Endothelial cell of umbilical vein (primary cell): ENCODE results near the gene DCLRE1B. TPM values are rescaled to one million over a fixed set of nuclear protein-coding genes. Genes with fewer than 3 reads are reported as not detected.

ENCODE experiments used
- BruUV-seq: library from RNA; stranded (reverse); fragments of 400-500 nt; replicated peaks from 2 replicates; lab custom pipeline; 2021; lab: Mats Ljungman, UMichigan
- CTCF ChIA-PET: fragments of 300-600, 350-600 bp; sonication (Branson Sonifier 250); formaldehyde crosslinking; loops from one replicate; lab custom pipeline; 2021; ENCODE audit warnings: antibody characterized with exemption, inconsistent platforms; lab: Charles Lee
- POLR2A ChIA-PET: fragments of 300-600, 350-600 bp; sonication (Branson Sonifier 250); formaldehyde crosslinking; loops from one replicate; lab custom pipeline; 2021; ENCODE audit warnings: antibody characterized with exemption, inconsistent platforms; lab: Charles Lee
- DNase-seq: peaks from one replicate; pipeline ENCODE4 v3.0.0-alpha.2; 2011; ENCODE audit warnings: low read depth, low spot score
- FAIRE-seq: peaks from 2 replicates; lab custom pipeline; 2011; peaks lifted over from hg19 to GRCh38; lab: Jason Lieb, UNC
- H2AFZ ChIP-seq: 2 replicates; pipeline ENCODE4 v1.6.0; 2012; ENCODE audit warnings: low read depth, low read length, control low read depth, inconsistent platforms
- H3K27ac ChIP-seq: 2 replicates; pipeline ENCODE4 v1.5.1; 2011; ENCODE audit warnings: low read depth, mild to moderate bottlenecking, control low read depth, low read length, moderate library complexity; ENCODE audit not compliant: insufficient read depth
- H3K27me3 ChIP-seq, 2 experiments: 2 replicates each; pipeline versions ENCODE4 v1.6.0 to v1.6.1; 2011; ENCODE audit warnings: low read length in 2 of 2, mixed read lengths in 1 of 2; ENCODE audit not compliant: control insufficient read depth in 2 of 2, insufficient read depth in 2 of 2
- H3K36me3 ChIP-seq, 2 experiments: 2 replicates in 1 of 2; 3 replicates in 1 of 2; pipeline ENCODE4 v1.5.1; 2011; ENCODE audit warnings: low read length in 2 of 2, mild to moderate bottlenecking in 1 of 2, moderate library complexity in 1 of 2; ENCODE audit not compliant: control insufficient read depth in 2 of 2, insufficient read depth in 2 of 2; ENCODE audit errors: extremely low read depth in 1 of 2
- H3K4me1 ChIP-seq: 3 replicates; pipeline ENCODE4 v1.5.1; 2011; ENCODE audit warnings: mild to moderate bottlenecking, low read length; ENCODE audit not compliant: control insufficient read depth, insufficient read depth; ENCODE audit errors: extremely low read depth
- H3K4me2 ChIP-seq: 2 replicates; pipeline ENCODE4 v1.6.1; 2011; ENCODE audit warnings: low read length, control low read depth, mixed read lengths; ENCODE audit not compliant: insufficient read depth
- H3K4me3 ChIP-seq, 3 experiments: fragments of 200-600 bp in 1 of 3; sonication (generic), shearing (Covaris generic) in 1 of 3; replicated peaks in 1 of 3; 2 replicates each; pipeline ENCODE4 v1.5.1; 2011 to 2016; ENCODE audit warnings: control low read depth in 3 of 3, low read length in 3 of 3, mild to moderate bottlenecking in 2 of 3, inconsistent platforms in 1 of 3, low read depth in 1 of 3, moderate library complexity in 1 of 3; ENCODE audit not compliant: insufficient read depth in 1 of 3
- H3K79me2 ChIP-seq: 2 replicates; pipeline ENCODE4 v1.6.0; 2012; ENCODE audit warnings: low read length, inconsistent platforms; ENCODE audit not compliant: control insufficient read depth, insufficient read depth
- H3K9ac ChIP-seq: replicated peaks from 2 replicates; pipeline ENCODE3; 2011; ENCODE audit warnings: low read length, control low read depth; ENCODE audit not compliant: insufficient read depth; ENCODE audit errors: extremely low read depth
- H3K9me1 ChIP-seq: replicated peaks from 3 replicates; pipeline ENCODE4 v1.6.0; 2011; ENCODE audit warnings: mild to moderate bottlenecking, low read length; ENCODE audit not compliant: control insufficient read depth, insufficient read depth; ENCODE audit errors: extremely low read depth
- H3K9me3 ChIP-seq: replicated peaks from 2 replicates; pipeline ENCODE4 v1.5.1; 2012; ENCODE audit warnings: low read length, inconsistent platforms; ENCODE audit not compliant: control insufficient read depth, insufficient read depth
- H4K20me1 ChIP-seq: replicated peaks from 2 replicates; pipeline ENCODE3; 2011; ENCODE audit warnings: mild to moderate bottlenecking, low read length; ENCODE audit not compliant: control insufficient read depth, insufficient read depth; ENCODE audit errors: extremely low read depth
- CTCF ChIP-seq, 2 donors: IDR thresholded peaks; 1 replicate in 1 of 2; 2 replicates in 1 of 2; pipeline ENCODE4 v1.5.1; 2011; ENCODE audit warnings: low read length in 2 of 2, mild to moderate bottlenecking in 2 of 2, moderate library complexity in 2 of 2, control low read depth in 1 of 2, inconsistent platforms in 1 of 2, low read depth in 1 of 2; ENCODE audit not compliant: insufficient read depth in 1 of 2; ENCODE audit errors: extremely low read depth in 1 of 2
- EZH2 ChIP-seq: IDR thresholded peaks from 2 replicates; pipeline ENCODE4 v1.6.1; 2012; ENCODE audit warnings: borderline replicate concordance, low read depth, mild to moderate bottlenecking, moderate library complexity, low read length, inconsistent platforms; ENCODE audit not compliant: severe bottlenecking
- FOS ChIP-seq: IDR thresholded peaks from 2 replicates; pipeline ENCODE4 v1.6.1; 2011; ENCODE audit warnings: mild to moderate bottlenecking, low read length, moderate library complexity, borderline replicate concordance; ENCODE audit not compliant: insufficient read depth
- GATA2 ChIP-seq: IDR thresholded peaks from 2 replicates; pipeline ENCODE4 v1.7.0; 2011; ENCODE audit warnings: low read depth, mild to moderate bottlenecking, moderate library complexity, mixed read lengths, low read length; ENCODE audit not compliant: insufficient read length, insufficient read depth
- JUN ChIP-seq: IDR thresholded peaks from 2 replicates; pipeline ENCODE4 v1.6.1; 2011; ENCODE audit warnings: borderline replicate concordance, low read depth; ENCODE audit not compliant: insufficient read length, insufficient read depth
- MYC ChIP-seq: IDR thresholded peaks from one replicate; pipeline ENCODE4 v1.6.1; 2011; ENCODE audit warnings: mild to moderate bottlenecking, low read depth, low read length
- POLR2A ChIP-seq: IDR thresholded peaks from 2 replicates; pipeline ENCODE4 v1.6.1; 2012; ENCODE audit warnings: low read depth, mild to moderate bottlenecking, control low read depth, low read length
- POLR2AphosphoS5 ChIP-seq: IDR thresholded peaks from 2 replicates; pipeline ENCODE4 v1.6.1; 2012; ENCODE audit warnings: low read depth, mild to moderate bottlenecking, control low read depth, low read length, moderate library complexity; ENCODE audit not compliant: insufficient read depth
- dilution Hi-C: fragments of 300-500 bp; cut with MboI; formaldehyde crosslinking; loops from one replicate; pipeline ENCODE4 v1.15.0; 2019; ENCODE audit warnings: low sequenced_read_pairs; ENCODE audit not compliant: extremely low pct_ligation_motif_present
- intact Hi-C: fragments of 100-400 bp; cut with micrococcal nuclease; formaldehyde crosslinking; loops from one replicate; pipeline ENCODE4 v1.10.0; 2022
- polyA plus RNA-seq, 4 experiments: library from polyadenylated mRNA; depleted of rRNA in 3 of 4; stranded (reverse) in 3 of 4; unstranded in 1 of 4; fragments of >200 nt; gene quantifications; 2 replicates each; pipeline versions ENCODE4 v1.2.1 to v1.2.3, GENCODE V29; 2011 to 2012; ENCODE audit warnings: missing spikeins in 1 of 4
- total RNA-seq: library from RNA; stranded (reverse); gene quantifications from 2 replicates; pipeline ENCODE4 v1.2.3, GENCODE V29; 2021
- TF ChIP-seq, protein P1 (sequence below): IDR thresholded peaks from 2 replicates; pipeline ENCODE4 v1.6.1; 2011; ENCODE audit not compliant: insufficient read depth, insufficient read length

The DCLRE1B gene
- total and polyA plus RNA-seq, 2 donors (not counting 3 experiments of a cell fraction or from before 2014, with no cell fraction given): 5.6 to 10.7 TPM

GRCh38 chr1:113922957-113923356, 17.8 kb downstream of the DCLRE1B start:
- Histone ChIP-seq H4K20me1 (no peaks in the 10 kb centered on the region), H3K4me3 (no peak overlapping the region), H3K9ac (no peak overlapping the region), H3K4me2 (no peak overlapping the region), H3K36me3 (no peaks in the 10 kb centered on the region), H3K79me2 (no peaks in the 10 kb centered on the region), H3K9me3 (no peaks in the 10 kb centered on the region), H3K27me3 (peaks cover 2 to 4% of the 10 kb centered on the region in 2 experiments), H3K9me1 (no peaks in the 10 kb centered on the region), H3K4me1 (no peaks in the 10 kb centered on the region), H2AFZ (no peak overlapping the region), H3K27ac (no peak overlapping the region)
- CTCF ChIA-PET: no interaction called here
- POLR2A ChIA-PET: no interaction called here
- TF ChIP-seq FOS (no peak), POLR2AphosphoS5 (no peak), CTCF (IDR thresholded peaks at IDR 0.05; ENCODE audit: extremely low read depth in 1 of 2, insufficient read depth in 1 of 2, low read depth in 1 of 2, low read length in 2 of 2) (no peak)
- dilution Hi-C loops: no loop called here
- FAIRE-seq (no peak), DNase-seq (no peak)
- intact Hi-C loops: no loop called here
- no TSS peak for BruUV-seq

DNA sequence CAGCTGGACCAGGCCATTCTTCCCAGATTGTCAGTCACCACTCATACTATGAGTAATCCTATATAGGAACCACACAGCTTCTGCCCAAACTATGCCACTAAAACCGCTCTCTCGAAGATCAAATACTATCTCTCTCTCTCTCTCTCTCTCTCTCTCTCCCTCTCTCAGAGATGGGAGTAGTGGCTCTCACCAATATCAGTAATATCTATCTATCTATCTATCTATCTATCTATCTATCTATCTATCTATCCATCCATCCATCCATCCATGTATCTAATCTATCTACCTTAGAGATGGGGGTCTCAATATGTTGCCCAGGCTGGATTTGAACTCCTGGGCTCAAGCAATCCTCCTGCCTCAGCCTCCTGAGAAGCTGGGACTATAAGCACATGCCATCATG, 19.3 kb downstream of the DCLRE1B start:
- H3K4me2 ChIP-seq: no peak overlapping the region
- BruUV-seq: no TSS peak
- dilution Hi-C loops: no loop called here
- no peaks in the 10 kb centered on the region for H3K9me1 ChIP-seq
- no peaks in the 10 kb centered on the region for H4K20me1 ChIP-seq
- no peaks in the 10 kb centered on the region for H3K79me2 ChIP-seq
- H3K27ac ChIP-seq: no peak overlapping the region
- CTCF ChIA-PET: interaction anchor here (1.2 to 1.7 kb wide), 2 partner anchors 13 to 15 kb away, joined by 3 to 5 read pairs; no protein-coding TSS in a partner anchor
- peaks cover 6% of the 10 kb centered on the region for H3K4me1 ChIP-seq
- no peak overlapping the region for H3K9ac ChIP-seq
- H2AFZ ChIP-seq: no peak overlapping the region
- POLR2A ChIA-PET: no interaction called here
- H3K9me3 ChIP-seq: no peaks in the 10 kb centered on the region
- no peaks in the 10 kb centered on the region for H3K36me3 ChIP-seq
- no peak overlapping the region for H3K4me3 ChIP-seq
- no peak for FAIRE-seq
- no peak for DNase-seq
- peaks cover 0 to 4% of the 10 kb centered on the region in 2 experiments for H3K27me3 ChIP-seq
- intact Hi-C loops: no loop called here
- TF ChIP-seq MYC (no peak), POLR2AphosphoS5 (no peak), JUN (no peak), GATA2 (no peak), POLR2A (no peak), CTCF (IDR thresholded peaks at IDR 0.05; ENCODE audit: extremely low read depth in 1 of 2, insufficient read depth in 1 of 2, low read depth in 1 of 2, low read length in 2 of 2) (no peak), EZH2 (no peak), FOS (no peak)
- TF ChIP-seq, protein P1, sequence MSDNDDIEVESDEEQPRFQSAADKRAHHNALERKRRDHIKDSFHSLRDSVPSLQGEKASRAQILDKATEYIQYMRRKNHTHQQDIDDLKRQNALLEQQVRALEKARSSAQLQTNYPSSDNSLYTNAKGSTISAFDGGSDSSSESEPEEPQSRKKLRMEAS: no peak
